ENCODE results near the gene SPATA31E1. TPM values are rescaled to one million over a fixed set of nuclear protein-coding genes. Genes with fewer than 3 reads are reported as not detected.

SPATA31E1 gene
- total and polyA plus RNA-seq, 9 of the 15 experiments (the other 6 are each of a cell fraction or from before 2014, with no cell fraction given): not detected

DNA sequence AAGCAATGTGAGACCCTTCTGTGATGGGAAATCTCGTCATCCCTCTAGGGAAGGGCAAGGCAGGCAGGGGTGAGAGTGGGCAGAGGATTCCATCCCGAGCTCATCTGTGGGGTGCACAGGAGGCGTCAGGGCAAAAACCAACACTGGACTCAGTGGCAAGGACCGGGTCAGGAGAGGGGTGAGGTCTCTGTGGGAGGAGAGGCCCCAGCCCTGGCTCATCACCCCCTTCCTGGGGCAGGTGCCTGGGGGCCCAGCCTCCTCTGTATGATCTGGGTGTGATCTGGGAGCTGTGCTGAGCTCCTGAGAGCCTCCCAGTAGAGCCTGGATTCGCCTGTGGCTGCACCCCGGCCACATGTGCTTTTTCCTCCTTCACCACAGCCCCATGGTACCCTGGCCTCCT is 597 bp downstream of the SPATA31E1 start:
- no peaks in the 10 kb centered on the region for H4K20me1 ChIP-seq (replicated peaks; ENCODE audit: control insufficient read depth, insufficient read depth, low read length)
- in situ Hi-C loops (cut with MboI): no loop called here
- H3K4me2 ChIP-seq (ENCODE audit: insufficient read depth, low read length): no peak overlapping the region
- POLR2A ChIA-PET: no interaction called here
- H3K79me2 ChIP-seq (ENCODE audit: control insufficient read depth, insufficient read depth, low read length): no peaks in the 10 kb centered on the region
- no peak overlapping the region for H3K27ac ChIP-seq (ENCODE audit: extremely low read depth, low read depth, low read length)
- no peak overlapping the region for H3K9ac ChIP-seq (ENCODE audit: insufficient read depth in 1 of 2, low read depth in 2 of 2, low read length in 2 of 2)
- H3K4me1 ChIP-seq (replicated peaks in 1 of 2; ENCODE audit: control insufficient read depth in 2 of 2, insufficient read depth in 2 of 2, low read length in 2 of 2): peaks cover 4 to 6% of the 10 kb centered on the region in 2 experiments; a peak in 3 of 5 replicates
- ATAC-seq: no peak
- no peak overlapping the region for H2AFZ ChIP-seq (ENCODE audit: low read depth, low read length)
- no peaks in the 10 kb centered on the region for H3K9me3 ChIP-seq (replicated peaks; ENCODE audit: control insufficient read depth, insufficient read depth, low read depth, low read length)
- WGBS (ENCODE audit: insufficient coverage, low coverage, missing lambda C conversion rate): 6% methylated on average over 3 of the region's 6 CpGs
- intact Hi-C loops (cut with micrococcal nuclease): no loop called here
- no peak overlapping the region for H3K4me3 ChIP-seq
- CTCF ChIA-PET (ENCODE audit: low intra/inter-chr PET ratio): no interaction called here
- DNase-seq (ENCODE audit: extremely low read depth in 1 of 4, low spot score in 3 of 4): no peak
- TF ChIP-seq SMAD4 (CRISPR knock-in tag; conservative IDR thresholded peaks at IDR 0.05): no peak
- TF ChIP-seq SMAD1 (IDR thresholded peaks at IDR 0.05; ENCODE audit: low read depth, low read length, partially characterized antibody): no peak
- TF ChIP-seq KAT7 (CRISPR knock-in tag; IDR thresholded peaks at IDR 0.05; ENCODE audit: borderline replicate concordance): no peak
- no peak for TF ChIP-seq GTF2E2 (tag; IDR thresholded peaks at IDR 0.05)
- TF ChIP-seq GATA2 (CRISPR knock-in tag; IDR thresholded peaks at IDR 0.05): no peak
- TF ChIP-seq MTF1 (CRISPR knock-in tag; IDR thresholded peaks at IDR 0.05; ENCODE audit: borderline replicate concordance): no peak
- no peak for TF ChIP-seq KLF6 (CRISPR knock-in tag; IDR thresholded peaks at IDR 0.05; ENCODE audit: borderline replicate concordance)
- TF ChIP-seq POLR2AphosphoS5 (IDR thresholded peaks at IDR 0.05; ENCODE audit: control insufficient read depth, insufficient read depth, low read depth, low read length): no peak
- TF ChIP-seq IFI16 (CRISPR knock-in tag; IDR thresholded peaks at IDR 0.05): no peak
- FAIRE-seq: no peak
- no peaks in the 10 kb centered on the region for H3K36me3 ChIP-seq (ENCODE audit: control insufficient read depth, insufficient read depth, low read length)
- H3K9me1 ChIP-seq (ENCODE audit: control insufficient read depth, insufficient read depth, low read length): no peaks in the 10 kb centered on the region
- peaks cover 0 to 34% of the 10 kb centered on the region in 2 experiments; a peak in 2 of 5 replicates for H3K27me3 ChIP-seq (ENCODE audit: control insufficient read depth in 2 of 2, insufficient read depth in 2 of 2, low read length in 2 of 2)
- BruUV-seq (replicated peaks): no TSS peak

Data from K562 (cell line).